ENCODE results near the gene AP1G2. TPM values are rescaled to one million over a fixed set of nuclear protein-coding genes. Genes with fewer than 3 reads are reported as not detected.

The AP1G2 gene
- polyA plus RNA-seq, 1 of the 3 experiments (the other 2 are of a cell fraction): 88.3 TPM

DNA sequence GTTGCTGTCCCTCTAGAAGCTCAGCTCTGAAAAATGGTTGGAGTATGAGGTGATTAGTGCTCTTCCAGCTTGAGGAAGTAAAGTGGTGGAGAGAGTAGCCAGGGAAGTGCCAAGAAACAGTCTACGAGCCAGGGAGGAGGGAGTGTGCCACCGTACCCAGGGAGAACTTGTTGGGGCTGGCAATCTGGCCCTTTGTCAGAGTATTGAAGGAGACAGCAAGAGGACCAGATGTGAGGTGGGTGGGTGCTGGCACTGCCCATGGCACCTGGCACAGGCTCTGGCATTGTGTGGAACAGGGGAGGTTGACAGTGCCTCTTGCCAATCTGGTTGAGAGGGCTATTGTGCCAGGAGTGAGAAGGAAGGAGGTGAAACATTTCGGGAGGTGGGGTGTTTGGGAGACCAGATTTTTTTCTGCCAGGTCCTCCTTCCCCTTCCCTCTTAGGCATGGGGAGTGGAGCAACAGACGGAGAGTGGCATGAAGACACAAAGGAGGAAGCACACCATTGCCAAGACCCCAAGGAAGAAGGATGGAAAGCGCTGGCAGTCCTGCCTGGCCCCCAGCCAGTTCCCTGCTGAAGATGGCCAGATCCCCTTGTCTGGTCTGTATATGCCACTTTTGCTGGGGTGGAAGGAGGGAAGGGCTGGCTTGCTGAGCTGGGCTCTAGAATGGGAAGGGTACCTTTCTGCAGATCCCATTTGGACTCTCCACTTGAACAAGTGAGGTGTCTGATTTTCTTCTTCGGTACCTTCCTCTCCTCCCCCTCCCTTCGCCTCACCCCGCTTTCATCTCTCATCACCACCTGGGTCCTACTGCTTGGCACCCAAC lies 53.6 kb downstream of the AP1G2 start:
- Histone ChIP-seq H3K4me1 (ENCODE audit: control insufficient read depth in 1 of 2, insufficient read depth in 2 of 2, low read depth in 1 of 2, low read length in 1 of 2) (peaks cover 0 to 34% of the 10 kb centered on the region in 2 experiments; a peak in 1 of 4 replicates), H3K9ac (no peak overlapping the region), H3K27me3 (ENCODE audit: insufficient read depth) (no peaks in the 10 kb centered on the region), H3F3A (replicated peaks; ENCODE audit: insufficient read depth) (no peaks in the 10 kb centered on the region), H4K20me1 (ENCODE audit: insufficient read depth) (no peaks in the 10 kb centered on the region), H3K27ac (ENCODE audit: low read depth in 2 of 2, low read length in 1 of 2) (peak overlapping the region in 1 of 2 experiments; percentile 7; a peak in 1 of 4 replicates), H2AFZ (ENCODE audit: low read depth) (no peak overlapping the region), H3K9me2 (no peaks in the 10 kb centered on the region), H3K4me3 (ENCODE audit: low read depth in 2 of 2, low read length in 1 of 2) (no peak overlapping the region), H3K36me3 (replicated peaks in 1 of 2; ENCODE audit: control insufficient read depth in 1 of 2, insufficient read depth in 2 of 2, low read length in 1 of 2) (no peaks in the 10 kb centered on the region), H3K4me2 (no peak overlapping the region), H3K9me3 (no peaks in the 10 kb centered on the region), H3K79me2 (ENCODE audit: insufficient read depth) (no peaks in the 10 kb centered on the region)
- ChIA-PET CTCF (interaction anchor here (1.0 to 3.6 kb wide), 8 partner anchors 9 to 46 kb away, joined by 3 to 14 read pairs (median 3); no protein-coding TSS in a partner anchor), POLR2A (interaction anchor here (1.5 kb wide), 1 partner anchor 8 kb away, joined by 4 read pairs; no protein-coding TSS in a partner anchor)
- WGBS (ENCODE audit: low lambda C conversion rate): 82% methylated on average over 8 of the region's 8 CpGs
- DNase-seq: no peak
- TF ChIP-seq, protein P1, sequence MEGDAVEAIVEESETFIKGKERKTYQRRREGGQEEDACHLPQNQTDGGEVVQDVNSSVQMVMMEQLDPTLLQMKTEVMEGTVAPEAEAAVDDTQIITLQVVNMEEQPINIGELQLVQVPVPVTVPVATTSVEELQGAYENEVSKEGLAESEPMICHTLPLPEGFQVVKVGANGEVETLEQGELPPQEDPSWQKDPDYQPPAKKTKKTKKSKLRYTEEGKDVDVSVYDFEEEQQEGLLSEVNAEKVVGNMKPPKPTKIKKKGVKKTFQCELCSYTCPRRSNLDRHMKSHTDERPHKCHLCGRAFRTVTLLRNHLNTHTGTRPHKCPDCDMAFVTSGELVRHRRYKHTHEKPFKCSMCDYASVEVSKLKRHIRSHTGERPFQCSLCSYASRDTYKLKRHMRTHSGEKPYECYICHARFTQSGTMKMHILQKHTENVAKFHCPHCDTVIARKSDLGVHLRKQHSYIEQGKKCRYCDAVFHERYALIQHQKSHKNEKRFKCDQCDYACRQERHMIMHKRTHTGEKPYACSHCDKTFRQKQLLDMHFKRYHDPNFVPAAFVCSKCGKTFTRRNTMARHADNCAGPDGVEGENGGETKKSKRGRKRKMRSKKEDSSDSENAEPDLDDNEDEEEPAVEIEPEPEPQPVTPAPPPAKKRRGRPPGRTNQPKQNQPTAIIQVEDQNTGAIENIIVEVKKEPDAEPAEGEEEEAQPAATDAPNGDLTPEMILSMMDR (IDR thresholded peaks at IDR 0.05): no peak
- no peak for TF ChIP-seq GATA2 (CRISPR knock-in tag; IDR thresholded peaks at IDR 0.05)
- no peak for TF ChIP-seq JUND (IDR thresholded peaks at IDR 0.05)
- TF ChIP-seq NFIC (IDR thresholded peaks at IDR 0.05; ENCODE audit: borderline replicate concordance): no peak
- no peak for TF ChIP-seq YY1 (IDR thresholded peaks at IDR 0.05; ENCODE audit: low read depth)
- TF ChIP-seq RFX5 (IDR thresholded peaks at IDR 0.05; ENCODE audit: low read length): no peak
- no peak for TF ChIP-seq USF2 (IDR thresholded peaks at IDR 0.05; ENCODE audit: borderline replicate concordance, low read depth, low read length)
- no peak for TF ChIP-seq FOSL2 (IDR thresholded peaks at IDR 0.05; ENCODE audit: borderline replicate concordance, low read depth)
- TF ChIP-seq TEAD4 (IDR thresholded peaks at IDR 0.05; ENCODE audit: borderline replicate concordance, insufficient read depth): no peak
- TF ChIP-seq, protein P2, sequence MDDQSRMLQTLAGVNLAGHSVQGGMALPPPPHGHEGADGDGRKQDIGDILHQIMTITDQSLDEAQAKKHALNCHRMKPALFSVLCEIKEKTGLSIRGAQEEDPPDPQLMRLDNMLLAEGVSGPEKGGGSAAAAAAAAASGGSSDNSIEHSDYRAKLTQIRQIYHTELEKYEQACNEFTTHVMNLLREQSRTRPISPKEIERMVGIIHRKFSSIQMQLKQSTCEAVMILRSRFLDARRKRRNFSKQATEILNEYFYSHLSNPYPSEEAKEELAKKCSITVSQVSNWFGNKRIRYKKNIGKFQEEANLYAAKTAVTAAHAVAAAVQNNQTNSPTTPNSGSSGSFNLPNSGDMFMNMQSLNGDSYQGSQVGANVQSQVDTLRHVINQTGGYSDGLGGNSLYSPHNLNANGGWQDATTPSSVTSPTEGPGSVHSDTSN (IDR thresholded peaks at IDR 0.05): no peak
- TF ChIP-seq RAD21 (IDR thresholded peaks at IDR 0.05; ENCODE audit: low read length): no peak
- TF ChIP-seq RXRA (IDR thresholded peaks at IDR 0.05; ENCODE audit: borderline replicate concordance, low read depth): no peak
- TF ChIP-seq NRF1 (IDR thresholded peaks at IDR 0.05; ENCODE audit: low read depth, low read length): no peak
- no peak for TF ChIP-seq ZBTB33 (IDR thresholded peaks at IDR 0.05; ENCODE audit: borderline replicate concordance, low read depth)
- no peak for TF ChIP-seq FOXM1 (IDR thresholded peaks at IDR 0.05; ENCODE audit: low read depth)
- TF ChIP-seq SMC3 (IDR thresholded peaks at IDR 0.05; ENCODE audit: low read depth, low read length): no peak
